D341Med (cell line): ENCODE measurements around the gene WNT9B.
A peak's percentile ranks its signal among the peaks of the same experiment; 100 is the strongest.

ENCODE experiments used
- DNase-seq: peaks from one replicate; pipeline ENCODE4 v3.0.0; 2012; ENCODE audit warnings: low spot score

The WNT9B gene

GRCh38 chr17:46884552-46884951 is 33.2 kb downstream of the WNT9B start:
- no peak for DNase-seq

- no peak for DNase-seq
Measured at GRCh38 chr17:46885415-46886309, 34.3 kb downstream of the WNT9B start.

- no peak for DNase-seq
Measured at GRCh38 chr17:46886310-46886663, 34.9 kb downstream of the WNT9B start.

- no peak for DNase-seq
Measured at GRCh38 chr17:46887717-46888116, 36.3 kb downstream of the WNT9B start.

- no peak for DNase-seq
Measured at GRCh38 chr17:46888727-46889126, 37.3 kb downstream of the WNT9B start.

GRCh38 chr17:46889519-46889918 is 38.1 kb downstream of the WNT9B start:
- no peak for DNase-seq

GRCh38 chr17:46889992-46890564 is 38.7 kb downstream of the WNT9B start:
- no peak for DNase-seq

- DNase-seq, result no peak
Measured at GRCh38 chr17:46890638-46891037, 39.3 kb downstream of the WNT9B start.

GRCh38 chr17:46892192-46892703 is 40.9 kb downstream of the WNT9B start:
- DNase-seq, result no peak

GRCh38 chr17:46894024-46894423 is 42.6 kb downstream of the WNT9B start:
- DNase-seq, result no peak

- DNase-seq, result no peak
Measured at GRCh38 chr17:46894476-46895151, 43.2 kb downstream of the WNT9B start.

GRCh38 chr17:46895171-46895570 is 43.8 kb downstream of the WNT9B start:
- no peak for DNase-seq

- no peak for DNase-seq
Measured at GRCh38 chr17:46896991-46897390, 45.6 kb downstream of the WNT9B start.

- no peak for DNase-seq
Measured at GRCh38 chr17:46898364-46898763, 47.0 kb downstream of the WNT9B start.

- DNase-seq, result no peak
Measured at GRCh38 chr17:46898860-46899259, 47.5 kb downstream of the WNT9B start.

- peak; percentile 29 for DNase-seq
Measured at GRCh38 chr17:46901291-46901690, 49.9 kb downstream of the WNT9B start.

- no peak for DNase-seq
Measured at GRCh38 chr17:46903762-46904672, 52.6 kb downstream of the WNT9B start.

GRCh38 chr17:46908068-46908737 is 56.8 kb downstream of the WNT9B start:
- peak; percentile 27 for DNase-seq

- peak; percentile 27 for DNase-seq
Measured at GRCh38 chr17:46910179-46910927, 59.0 kb downstream of the WNT9B start.

GRCh38 chr17:46911311-46911710 is 59.9 kb downstream of the WNT9B start:
- DNase-seq, result no peak

GRCh38 chr17:46915596-46915995 is 64.2 kb downstream of the WNT9B start:
- no peak for DNase-seq
